Esophagus muscularis mucosa (tissue), 4 donors: ENCODE results near the gene GATA2. TPM values are rescaled to one million over a fixed set of nuclear protein-coding genes. Genes with fewer than 3 reads are reported as not detected.

Experiments used
- DNase-seq: peaks from one replicate; pipeline ENCODE4 v3.0.0-alpha.2; 2017; ENCODE audit errors: extremely low spot score
- H3K27ac ChIP-seq, 4 donors: fragments of 200-600 bp; sonication (generic); replicated peaks in 1 of 4; 1 replicate in 3 of 4; 2 replicates in 1 of 4; pipeline ENCODE4 v1.5.1; 2016 to 2019; ENCODE audit warnings: mild to moderate bottlenecking in 1 of 4
- H3K27me3 ChIP-seq, 4 donors: fragments of 200-600 bp; sonication (generic); one replicate each; pipeline versions ENCODE4 v1.5.1 to v1.6.0; 2016 to 2019
- H3K36me3 ChIP-seq, 4 donors: fragments of 200-600 bp; sonication (generic); one replicate each; pipeline ENCODE4 v1.5.1; 2016 to 2019
- H3K4me1 ChIP-seq, 4 donors: fragments of 200-600 bp; sonication (generic); one replicate each; pipeline ENCODE4 v1.5.1; 2016 to 2019
- H3K4me3 ChIP-seq, 4 donors: fragments of 200-600 bp; sonication (generic); 1 replicate in 2 of 4; 2 replicates in 2 of 4; pipeline ENCODE4 v1.5.1; 2016 to 2019; ENCODE audit warnings: mild to moderate bottlenecking in 4 of 4, moderate library complexity in 1 of 4
- H3K9me3 ChIP-seq, 4 donors: fragments of 200-600 bp; sonication (generic); 1 replicate in 3 of 4; 2 replicates in 1 of 4; pipeline ENCODE4 v1.5.1; 2016 to 2019
- CTCF ChIP-seq, 3 experiments: fragments of 200-600 bp in 2 of 3; fragments of 450-650 bp in 1 of 3; sonication (generic) in 2 of 3; IDR thresholded peaks; one replicate each; pipeline ENCODE4 v1.5.1; 2017 to 2019; ENCODE audit warnings: antibody characterized with exemption in 3 of 3, mild to moderate bottlenecking in 2 of 3, moderate library complexity in 1 of 3
- EP300 ChIP-seq: sonication (generic); formaldehyde crosslinking; IDR thresholded peaks from one replicate; pipeline ENCODE4 v1.6.1; 2017; ENCODE audit warnings: antibody characterized with exemption
- POLR2A ChIP-seq: fragments of 450-650 bp; IDR thresholded peaks from one replicate; pipeline ENCODE4 v1.6.1; 2017; ENCODE audit warnings: antibody characterized with exemption, moderate library complexity, mild to moderate bottlenecking, low read depth
- POLR2AphosphoS5 ChIP-seq, 2 donors: sonication (generic); formaldehyde crosslinking; IDR thresholded peaks; one replicate each; pipeline ENCODE4 v1.6.1; 2017; ENCODE audit warnings: antibody characterized with exemption in 2 of 2
- WGBS: methylation state at CpG from one replicate; pipeline ENCODE4 v1.1.5; 2018; 5-methylcytosine and 5-hydroxymethylcytosine counted together
- intact Hi-C: fragments of 100-400 bp; cut with DNase I; formaldehyde crosslinking; loops from one replicate; pipeline ENCODE4 v1.15.1; 2023
- total RNA-seq, 4 donors: library from RNA; depleted of rRNA; stranded (reverse); fragments of >200 nt; gene quantifications; one replicate each; pipeline versions ENCODE4 v1.1.0 to v1.2.1, GENCODE V29; 2016

The GATA2 gene
- total RNA-seq, 4 donors from 2014 or later, result 10.0 to 16.9 (median 13.4) TPM

- TF ChIP-seq CTCF (IDR thresholded peaks at IDR 0.05) (no peak), POLR2A (no peak), POLR2AphosphoS5 (IDR thresholded peaks at IDR 0.05) (no peak), EP300 (no peak)
- Histone ChIP-seq H3K4me3 (peak overlapping the region; percentile 59 to 63 (median 62)), H3K27ac (peak overlapping the region; percentile 66 to 83 (median 72)), H3K9me3 (no peaks in the 10 kb centered on the region), H3K4me1 (peaks cover 64 to 89% (median 81%) of the 10 kb centered on the region in 4 donors), H3K27me3 (peaks cover 22 to 100% (median 95%) of the 10 kb centered on the region in 4 donors), H3K36me3 (peaks cover 0 to 14% (median 0%) of the 10 kb centered on the region in 4 donors)
- no peak for DNase-seq
- WGBS, result 17% methylated on average over 13 of the region's 14 CpGs
- intact Hi-C loops, result no loop called here
These were observed 6.8 kb downstream of the GATA2 start for GRCh38 chr3:128486205-128486628.

GRCh38 chr3:128485282-128486204 lies 7.5 kb downstream of the GATA2 start:
- Histone ChIP-seq H3K9me3 (no peaks in the 10 kb centered on the region), H3K4me1 (peaks cover 63 to 87% (median 82%) of the 10 kb centered on the region in 4 donors), H3K27me3 (peaks cover 22 to 100% (median 94%) of the 10 kb centered on the region in 4 donors), H3K4me3 (peak overlapping the region; percentile 59 to 63 (median 62)), H3K36me3 (peaks cover 0 to 18% (median 0%) of the 10 kb centered on the region in 4 donors), H3K27ac (peak overlapping the region in 3 of 4 donors; percentile 2 to 66 (median 7))
- intact Hi-C loops, result no loop called here
- TF ChIP-seq POLR2AphosphoS5 (IDR thresholded peaks at IDR 0.05) (no peak), CTCF (IDR thresholded peaks at IDR 0.05) (no peak), POLR2A (no peak), EP300 (no peak)
- DNase-seq, result no peak
- 30% methylated on average over 24 of the region's 29 CpGs for WGBS

- no peak for TF ChIP-seq POLR2AphosphoS5 (IDR thresholded peaks at IDR 0.05)
- no peak for TF ChIP-seq POLR2A
- no peak for TF ChIP-seq CTCF (IDR thresholded peaks at IDR 0.05)
- TF ChIP-seq EP300, result no peak
- Histone ChIP-seq H3K27me3 (peaks cover 21 to 100% (median 87%) of the 10 kb centered on the region in 4 donors), H3K27ac (peak overlapping the region; percentile 46 to 63 (median 54)), H3K36me3 (peaks cover 0 to 18% (median 0%) of the 10 kb centered on the region in 4 donors), H3K4me1 (peaks cover 59 to 78% (median 76%) of the 10 kb centered on the region in 4 donors), H3K9me3 (no peaks in the 10 kb centered on the region), H3K4me3 (peak overlapping the region; percentile 59 to 63 (median 62))
- DNase-seq, result no peak
- intact Hi-C loops, result no loop called here
- 23% methylated on average over 14 of the region's 16 CpGs for WGBS
These were observed 8.4 kb downstream of the GATA2 start for GRCh38 chr3:128484404-128485281.

- peaks cover 13 to 100% (median 81%) of the 10 kb centered on the region in 4 donors for H3K27me3 ChIP-seq
- no peak for DNase-seq
- peak overlapping the region; percentile 46 to 63 (median 54) for H3K27ac ChIP-seq
- TF ChIP-seq EP300, result no peak
- no peak for TF ChIP-seq POLR2A
- no peak for TF ChIP-seq CTCF (IDR thresholded peaks at IDR 0.05)
- no peak for TF ChIP-seq POLR2AphosphoS5 (IDR thresholded peaks at IDR 0.05)
- intact Hi-C loops, result no loop called here
- H3K9me3 ChIP-seq, result no peaks in the 10 kb centered on the region
- peak overlapping the region; percentile 17 to 63 (median 52) for H3K4me3 ChIP-seq
- H3K4me1 ChIP-seq, result peaks cover 52 to 70% (median 67%) of the 10 kb centered on the region in 4 donors
- WGBS, result 20% methylated on average over 16 of the region's 26 CpGs
- peaks cover 0 to 22% (median 0%) of the 10 kb centered on the region in 4 donors for H3K36me3 ChIP-seq
These were observed 9.2 kb downstream of the GATA2 start for GRCh38 chr3:128483657-128484403.
